ENCODE results near the gene ELMO1. TPM values are rescaled to one million over a fixed set of nuclear protein-coding genes. Genes with fewer than 3 reads are reported as not detected.

ELMO1 gene
- polyA plus RNA-seq, 1 donor (not counting 4 experiments of a cell fraction or from before 2014, with no cell fraction given): not detected

- dilution Hi-C loops (cut with MboI; ENCODE audit: extremely low pct_ligation_motif_present, low sequenced_read_pairs): no loop called here
- Histone ChIP-seq H3K4me2 (ENCODE audit: control insufficient read depth, extremely low read depth, insufficient read depth, low read depth, low read length) (no peak overlapping the region), H3K36me3 (ENCODE audit: control insufficient read depth in 2 of 2, extremely low read depth in 1 of 2, insufficient read depth in 2 of 2, low read length in 2 of 2) (no peaks in the 10 kb centered on the region), H3K27me3 (ENCODE audit: control insufficient read depth, extremely low read depth, insufficient read depth, low read length) (no peaks in the 10 kb centered on the region), H3K9me1 (ENCODE audit: control insufficient read depth, extremely low read depth, insufficient read depth, low read length) (no peaks in the 10 kb centered on the region), H3K27ac (ENCODE audit: control insufficient read depth, insufficient read depth, low read length) (no peak overlapping the region), H3K9ac (ENCODE audit: control insufficient read depth, extremely low read depth, insufficient read depth, low read length) (no peak overlapping the region), H3K79me2 (ENCODE audit: control insufficient read depth, insufficient read depth, low read length) (no peaks in the 10 kb centered on the region), H2AFZ (ENCODE audit: control insufficient read depth, low read length) (no peak overlapping the region), H3K4me1 (ENCODE audit: control insufficient read depth, extremely low read depth, insufficient read depth, low read length) (no peaks in the 10 kb centered on the region), H3K9me3 (ENCODE audit: control insufficient read depth, low read depth, low read length) (no peaks in the 10 kb centered on the region), H3K4me3 (ENCODE audit: control insufficient read depth in 2 of 3, extremely low read depth in 1 of 3, insufficient read depth in 2 of 3, low read depth in 1 of 3, low read length in 3 of 3) (no peak overlapping the region), H4K20me1 (ENCODE audit: control insufficient read depth, extremely low read depth, insufficient read depth, low read length) (no peaks in the 10 kb centered on the region)
- FAIRE-seq (no peak), DNase-seq (ENCODE audit: low read depth, low spot score) (no peak)
- TF ChIP-seq EZH2 (IDR thresholded peaks at IDR 0.05; ENCODE audit: low read length): no peak
- TF ChIP-seq, protein P1, sequence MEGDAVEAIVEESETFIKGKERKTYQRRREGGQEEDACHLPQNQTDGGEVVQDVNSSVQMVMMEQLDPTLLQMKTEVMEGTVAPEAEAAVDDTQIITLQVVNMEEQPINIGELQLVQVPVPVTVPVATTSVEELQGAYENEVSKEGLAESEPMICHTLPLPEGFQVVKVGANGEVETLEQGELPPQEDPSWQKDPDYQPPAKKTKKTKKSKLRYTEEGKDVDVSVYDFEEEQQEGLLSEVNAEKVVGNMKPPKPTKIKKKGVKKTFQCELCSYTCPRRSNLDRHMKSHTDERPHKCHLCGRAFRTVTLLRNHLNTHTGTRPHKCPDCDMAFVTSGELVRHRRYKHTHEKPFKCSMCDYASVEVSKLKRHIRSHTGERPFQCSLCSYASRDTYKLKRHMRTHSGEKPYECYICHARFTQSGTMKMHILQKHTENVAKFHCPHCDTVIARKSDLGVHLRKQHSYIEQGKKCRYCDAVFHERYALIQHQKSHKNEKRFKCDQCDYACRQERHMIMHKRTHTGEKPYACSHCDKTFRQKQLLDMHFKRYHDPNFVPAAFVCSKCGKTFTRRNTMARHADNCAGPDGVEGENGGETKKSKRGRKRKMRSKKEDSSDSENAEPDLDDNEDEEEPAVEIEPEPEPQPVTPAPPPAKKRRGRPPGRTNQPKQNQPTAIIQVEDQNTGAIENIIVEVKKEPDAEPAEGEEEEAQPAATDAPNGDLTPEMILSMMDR (optimal IDR thresholded peaks at IDR 0.05 in 1 of 3, IDR thresholded peaks at IDR 0.05 in 1 of 3, conservative IDR thresholded peaks at IDR 0.05 in 1 of 3; ENCODE audit: extremely low read depth in 1 of 3, insufficient read depth in 2 of 3, low read length in 3 of 3): no peak
Observed at GRCh38 chr7:37009125-37009675, 439.5 kb downstream of the ELMO1 start.

- no peak overlapping the region for H3K27ac ChIP-seq (ENCODE audit: control insufficient read depth, insufficient read depth, low read length)
- no peak for DNase-seq (ENCODE audit: low read depth, low spot score)
- no peaks in the 10 kb centered on the region for H4K20me1 ChIP-seq (ENCODE audit: control insufficient read depth, extremely low read depth, insufficient read depth, low read length)
- no peaks in the 10 kb centered on the region for H3K27me3 ChIP-seq (ENCODE audit: control insufficient read depth, extremely low read depth, insufficient read depth, low read length)
- H3K4me2 ChIP-seq (ENCODE audit: control insufficient read depth, extremely low read depth, insufficient read depth, low read depth, low read length): no peak overlapping the region
- FAIRE-seq: no peak
- no peak overlapping the region for H3K9ac ChIP-seq (ENCODE audit: control insufficient read depth, extremely low read depth, insufficient read depth, low read length)
- H3K4me1 ChIP-seq (ENCODE audit: control insufficient read depth, extremely low read depth, insufficient read depth, low read length): no peaks in the 10 kb centered on the region
- TF ChIP-seq EZH2 (IDR thresholded peaks at IDR 0.05; ENCODE audit: low read length): no peak
- TF ChIP-seq, protein P1 (optimal IDR thresholded peaks at IDR 0.05 in 1 of 3, IDR thresholded peaks at IDR 0.05 in 1 of 3, conservative IDR thresholded peaks at IDR 0.05 in 1 of 3; ENCODE audit: extremely low read depth in 1 of 3, insufficient read depth in 2 of 3, low read length in 3 of 3): no peak
- H3K79me2 ChIP-seq (ENCODE audit: control insufficient read depth, insufficient read depth, low read length): no peaks in the 10 kb centered on the region
- no peaks in the 10 kb centered on the region for H3K9me1 ChIP-seq (ENCODE audit: control insufficient read depth, extremely low read depth, insufficient read depth, low read length)
- no peak overlapping the region for H2AFZ ChIP-seq (ENCODE audit: control insufficient read depth, low read length)
- no peak overlapping the region for H3K4me3 ChIP-seq (ENCODE audit: control insufficient read depth in 2 of 3, extremely low read depth in 1 of 3, insufficient read depth in 2 of 3, low read depth in 1 of 3, low read length in 3 of 3)
- no peaks in the 10 kb centered on the region for H3K36me3 ChIP-seq (ENCODE audit: control insufficient read depth in 2 of 2, extremely low read depth in 1 of 2, insufficient read depth in 2 of 2, low read length in 2 of 2)
- H3K9me3 ChIP-seq (ENCODE audit: control insufficient read depth, low read depth, low read length): no peaks in the 10 kb centered on the region
- dilution Hi-C loops (cut with MboI; ENCODE audit: extremely low pct_ligation_motif_present, low sequenced_read_pairs): no loop called here
Observed at GRCh38 chr7:37007691-37008090, 441.0 kb downstream of the ELMO1 start.

Data from keratinocyte (primary cell).